ENCODE results near the gene BORA. TPM values are rescaled to one million over a fixed set of nuclear protein-coding genes. Genes with fewer than 3 reads are reported as not detected.

Gene BORA
- total RNA-seq, 1 donor from 2014 or later, result 3.2 TPM

DNA sequence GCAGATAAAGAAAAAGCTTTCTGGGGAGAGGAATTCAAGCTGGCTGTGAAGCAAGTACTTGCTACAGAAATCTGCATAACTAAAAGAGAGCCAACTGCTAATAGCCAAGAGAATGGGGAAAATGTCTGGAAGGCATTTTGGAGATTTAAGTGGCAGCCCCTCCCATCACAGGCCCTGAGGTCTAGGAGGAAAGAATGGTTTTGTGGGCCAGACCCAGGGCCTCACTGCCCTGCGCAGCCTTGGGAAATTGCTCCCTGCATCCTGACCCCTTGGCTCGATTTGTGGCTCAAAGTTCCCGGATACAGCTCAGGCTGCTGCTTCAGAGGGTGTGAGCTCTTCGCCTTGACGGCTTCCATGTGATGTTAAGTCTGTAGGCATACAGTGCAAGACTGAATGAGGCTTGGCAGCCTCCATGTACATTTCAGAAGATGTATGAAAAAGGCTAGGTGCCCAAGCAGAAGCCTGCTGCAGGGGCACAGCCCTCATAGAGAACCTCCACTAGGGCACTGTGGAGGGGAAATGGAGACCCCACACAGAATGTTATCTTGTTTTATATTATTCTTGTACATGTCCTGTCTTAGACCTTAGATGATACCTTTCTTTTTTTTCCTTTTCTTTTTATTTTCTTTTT, 34.7 kb upstream of the BORA start:
- Mint-ChIP-seq H3K27ac (ENCODE audit: unreplicated experiment) (no peak overlapping the region), H3K27me3 (ENCODE audit: low read depth) (no peaks in the 10 kb centered on the region), H3K36me3 (ENCODE audit: low read depth) (no peaks in the 10 kb centered on the region), H3K9me3 (ENCODE audit: low read depth) (peaks cover 5% of the 10 kb centered on the region), H3K4me1 (ENCODE audit: low read depth) (no peaks in the 10 kb centered on the region), H3K4me3 (ENCODE audit: unreplicated experiment) (no peak overlapping the region)
- DNase-seq (ENCODE audit: low spot score), result no peak
- TF ChIP-seq, protein P1, sequence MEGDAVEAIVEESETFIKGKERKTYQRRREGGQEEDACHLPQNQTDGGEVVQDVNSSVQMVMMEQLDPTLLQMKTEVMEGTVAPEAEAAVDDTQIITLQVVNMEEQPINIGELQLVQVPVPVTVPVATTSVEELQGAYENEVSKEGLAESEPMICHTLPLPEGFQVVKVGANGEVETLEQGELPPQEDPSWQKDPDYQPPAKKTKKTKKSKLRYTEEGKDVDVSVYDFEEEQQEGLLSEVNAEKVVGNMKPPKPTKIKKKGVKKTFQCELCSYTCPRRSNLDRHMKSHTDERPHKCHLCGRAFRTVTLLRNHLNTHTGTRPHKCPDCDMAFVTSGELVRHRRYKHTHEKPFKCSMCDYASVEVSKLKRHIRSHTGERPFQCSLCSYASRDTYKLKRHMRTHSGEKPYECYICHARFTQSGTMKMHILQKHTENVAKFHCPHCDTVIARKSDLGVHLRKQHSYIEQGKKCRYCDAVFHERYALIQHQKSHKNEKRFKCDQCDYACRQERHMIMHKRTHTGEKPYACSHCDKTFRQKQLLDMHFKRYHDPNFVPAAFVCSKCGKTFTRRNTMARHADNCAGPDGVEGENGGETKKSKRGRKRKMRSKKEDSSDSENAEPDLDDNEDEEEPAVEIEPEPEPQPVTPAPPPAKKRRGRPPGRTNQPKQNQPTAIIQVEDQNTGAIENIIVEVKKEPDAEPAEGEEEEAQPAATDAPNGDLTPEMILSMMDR (IDR thresholded peaks at IDR 0.05), result no peak

DNA sequence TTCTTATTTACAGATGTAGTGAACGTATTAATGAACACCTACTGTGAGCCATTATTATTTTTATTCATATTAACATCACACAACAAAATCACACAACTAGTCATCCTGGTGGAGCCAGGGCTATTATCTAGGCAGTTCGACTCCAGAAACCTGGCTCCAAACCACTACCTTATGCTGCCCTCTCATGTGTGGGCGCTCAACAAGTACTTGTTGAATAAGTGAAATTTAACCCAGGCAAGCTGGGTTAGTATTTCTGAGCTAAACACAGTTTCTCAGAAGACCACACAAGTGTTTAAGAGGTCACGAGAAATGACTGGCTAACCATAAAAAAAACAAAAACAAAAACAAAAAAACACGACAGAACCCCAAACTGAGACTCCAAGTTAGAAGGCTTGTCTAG, 33.9 kb upstream of the BORA start:
- Mint-ChIP-seq H3K4me3 (ENCODE audit: unreplicated experiment) (no peak overlapping the region), H3K36me3 (ENCODE audit: low read depth) (no peaks in the 10 kb centered on the region), H3K9me3 (ENCODE audit: low read depth) (peaks cover 5% of the 10 kb centered on the region), H3K27ac (ENCODE audit: unreplicated experiment) (no peak overlapping the region), H3K27me3 (ENCODE audit: low read depth) (no peaks in the 10 kb centered on the region), H3K4me1 (ENCODE audit: low read depth) (no peaks in the 10 kb centered on the region)
- no peak for DNase-seq (ENCODE audit: low spot score)
- TF ChIP-seq, protein P1 (IDR thresholded peaks at IDR 0.05), result no peak

DNA sequence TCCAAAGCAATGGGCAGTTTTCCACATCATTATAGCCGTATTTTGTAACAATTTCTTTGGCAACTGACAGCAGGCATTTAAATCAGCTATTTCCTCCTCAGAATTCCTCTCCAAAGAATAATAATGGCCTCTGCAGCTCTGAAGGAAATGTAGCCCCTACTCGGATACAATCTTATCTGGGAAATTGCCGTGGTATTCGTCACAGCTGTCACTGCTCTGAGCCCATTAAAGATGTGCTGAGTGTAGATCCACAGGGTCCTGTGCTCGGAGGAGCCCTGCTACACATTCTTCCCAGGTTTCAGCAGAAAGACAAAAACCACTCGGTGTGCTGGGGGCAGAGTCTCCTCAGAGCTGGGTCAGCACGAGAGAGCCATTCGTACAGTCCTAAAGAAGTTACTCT, 33.4 kb upstream of the BORA start:
- no peaks in the 10 kb centered on the region for H3K36me3 Mint-ChIP-seq (ENCODE audit: low read depth)
- H3K9me3 Mint-ChIP-seq (ENCODE audit: low read depth), result peaks cover 5% of the 10 kb centered on the region
- no peaks in the 10 kb centered on the region for H3K4me1 Mint-ChIP-seq (ENCODE audit: low read depth)
- no peak overlapping the region for H3K27ac Mint-ChIP-seq (ENCODE audit: unreplicated experiment)
- TF ChIP-seq, protein P1 (IDR thresholded peaks at IDR 0.05), result no peak
- no peak overlapping the region for H3K4me3 Mint-ChIP-seq (ENCODE audit: unreplicated experiment)
- H3K27me3 Mint-ChIP-seq (ENCODE audit: low read depth), result no peaks in the 10 kb centered on the region
- DNase-seq (ENCODE audit: low spot score), result no peak

DNA sequence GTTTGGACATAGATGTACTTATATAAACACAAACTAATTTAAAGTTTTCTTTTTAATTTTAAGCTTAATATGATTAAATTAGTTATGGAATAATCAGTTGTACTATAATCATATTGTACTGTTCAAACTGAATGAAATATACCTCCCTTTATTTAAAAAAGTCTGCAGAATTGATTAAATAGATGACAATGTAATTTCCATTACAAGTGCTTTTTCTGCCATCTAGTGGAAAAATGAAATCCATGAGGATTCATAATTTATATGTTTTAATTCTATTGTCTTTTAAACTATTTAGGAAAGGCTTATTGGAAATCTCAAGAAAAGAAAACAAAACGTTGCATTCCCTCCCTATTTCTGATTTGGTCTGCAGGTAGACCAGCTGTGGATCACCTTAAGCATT, 31.1 kb upstream of the BORA start:
- Mint-ChIP-seq H3K9me3 (ENCODE audit: low read depth) (peaks cover 8% of the 10 kb centered on the region), H3K4me3 (ENCODE audit: unreplicated experiment) (no peak overlapping the region), H3K27me3 (ENCODE audit: low read depth) (no peaks in the 10 kb centered on the region), H3K27ac (ENCODE audit: unreplicated experiment) (no peak overlapping the region), H3K4me1 (ENCODE audit: low read depth) (no peaks in the 10 kb centered on the region), H3K36me3 (ENCODE audit: low read depth) (no peaks in the 10 kb centered on the region)
- TF ChIP-seq, protein P1 (IDR thresholded peaks at IDR 0.05), result peak; percentile 89
- DNase-seq (ENCODE audit: low spot score), result no peak

DNA sequence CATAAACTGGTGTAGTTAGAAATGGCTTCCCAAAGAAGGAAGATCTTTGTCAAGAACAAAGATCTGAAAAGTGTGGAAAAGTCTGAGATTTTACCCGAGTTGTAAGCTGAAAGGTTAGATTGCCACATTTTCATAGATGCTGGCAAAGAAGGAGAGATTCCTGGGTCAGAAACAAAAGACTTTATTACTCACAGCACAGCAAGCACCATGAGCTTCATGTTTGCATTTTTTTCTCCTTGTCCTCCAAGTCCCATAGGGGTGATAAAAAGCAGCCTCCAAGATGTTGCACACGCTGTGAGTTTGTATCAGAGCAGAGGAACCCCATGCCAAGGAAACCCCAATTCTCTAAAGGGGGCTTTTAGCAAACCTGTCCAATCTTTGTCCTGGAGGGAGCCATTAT, 29.6 kb upstream of the BORA start:
- TF ChIP-seq, protein P1 (IDR thresholded peaks at IDR 0.05), result no peak
- DNase-seq (ENCODE audit: low spot score), result no peak
- H3K27me3 Mint-ChIP-seq (ENCODE audit: low read depth), result no peaks in the 10 kb centered on the region
- no peaks in the 10 kb centered on the region for H3K4me1 Mint-ChIP-seq (ENCODE audit: low read depth)
- H3K9me3 Mint-ChIP-seq (ENCODE audit: low read depth), result peaks cover 2% of the 10 kb centered on the region
- H3K36me3 Mint-ChIP-seq (ENCODE audit: low read depth), result no peaks in the 10 kb centered on the region
- no peak overlapping the region for H3K27ac Mint-ChIP-seq (ENCODE audit: unreplicated experiment)
- H3K4me3 Mint-ChIP-seq (ENCODE audit: unreplicated experiment), result no peak overlapping the region

All from chondrocyte (in vitro differentiated cells).